GM12873 (cell line): ENCODE results near the gene CAST.

Experiments
- CTCF ChIP-seq: IDR thresholded peaks from 2 replicates; pipeline ENCODE4 v1.5.1; 2012; ENCODE audit warnings: low read depth, mild to moderate bottlenecking, moderate library complexity, low read length, control low read depth; ENCODE audit not compliant: insufficient read depth; ENCODE audit errors: missing control alignments

CAST gene

GRCh38 chr5:96729156-96729555, 67.0 kb downstream of the CAST start:
- TF ChIP-seq CTCF = peak; percentile 23

- no peak for TF ChIP-seq CTCF
Measured at GRCh38 chr5:96730586-96730985, 68.4 kb downstream of the CAST start.

GRCh38 chr5:96733771-96734500, 71.8 kb downstream of the CAST start:
- TF ChIP-seq CTCF = no peak

- TF ChIP-seq CTCF = no peak
Measured at GRCh38 chr5:96734871-96735325, 72.7 kb downstream of the CAST start.

- no peak for TF ChIP-seq CTCF
Measured at GRCh38 chr5:96736937-96737336, 74.8 kb downstream of the CAST start.

GRCh38 chr5:96741106-96741505, 78.9 kb downstream of the CAST start:
- TF ChIP-seq CTCF = no peak

- TF ChIP-seq CTCF = no peak
Measured at GRCh38 chr5:96741891-96742309, 79.7 kb downstream of the CAST start.
